HEK293T (cell line): Measurements from ENCODE around the gene HSPG2.

Source experiments
- BHLHE40 ChIP-seq: fragments of 450-650 bp; IDR thresholded peaks from 2 replicates; pipeline ENCODE4 v1.6.1; 2016; ENCODE audit warnings: mild to moderate bottlenecking, moderate library complexity, borderline replicate concordance
- L3MBTL2 ChIP-seq: fragments of 450-650 bp; conservative IDR thresholded peaks from 2 replicates; pipeline ENCODE4 v1.6.1; 2016; ENCODE audit warnings: mild to moderate bottlenecking
- LEF1 ChIP-seq: fragments of 450-650 bp; IDR thresholded peaks from 2 replicates; pipeline ENCODE4 v1.6.1; 2017; ENCODE audit warnings: mild to moderate bottlenecking, borderline replicate concordance
- SP1 ChIP-seq: fragments of 450-650 bp; IDR thresholded peaks from 2 replicates; pipeline ENCODE4 v1.6.1; 2017
- TARDBP ChIP-seq: fragments of 450-650 bp; IDR thresholded peaks from 2 replicates; pipeline ENCODE4 v1.6.1; 2016

GRCh38 chr1:21824926-21825325, 112.2 kb downstream of the HSPG2 start:
- TF ChIP-seq BHLHE40: no peak
- TF ChIP-seq SP1: no peak
- TF ChIP-seq TARDBP: no peak
- TF ChIP-seq L3MBTL2: no peak
- no peak for TF ChIP-seq LEF1
